SK-N-SH (cell line): Measurements from ENCODE around the gene LRRC25. TPM values are rescaled to one million over a fixed set of nuclear protein-coding genes. Genes with fewer than 3 reads are reported as not detected.

Experiments used
- CTCF ChIA-PET: fragments of 300-600, 350-600 bp; formaldehyde crosslinking; extraction: SDS; loops from one replicate; lab custom pipeline; 2021; lab: Yijun Ruan, JAX
- POLR2A ChIA-PET: fragments of 350-600 bp; sonication (Branson Sonifier 250); formaldehyde crosslinking; extraction: SDS; loops from one replicate; lab custom pipeline; 2020; ENCODE audit warnings: antibody characterized with exemption, inconsistent platforms; lab: Yijun Ruan, JAX
- DNase-seq: peaks from one replicate; pipeline ENCODE4 v3.0.0; 2012
- H2AFZ ChIP-seq: fragments of 200-600 bp; sonication (generic); 2 replicates; pipeline ENCODE4 v1.8.1; 2016; ENCODE audit warnings: antibody characterized with exemption, mild to moderate bottlenecking, low read depth
- H3F3A ChIP-seq: fragments of 200-600 bp; sonication (generic); replicated peaks from 2 replicates; pipeline ENCODE3; 2016; ENCODE audit warnings: antibody characterized with exemption, mild to moderate bottlenecking; ENCODE audit not compliant: insufficient read depth
- H3K27ac ChIP-seq, 2 experiments: fragments of 200-500 bp in 1 of 2; fragments of 200-600 bp in 1 of 2; sonication (Bioruptor generic) in 1 of 2; sonication (generic), shearing (Covaris generic) in 1 of 2; 2 replicates each; pipeline versions ENCODE4 v1.5.1 to v1.6.1; 2014 to 2016; ENCODE audit warnings: low read depth in 2 of 2, inconsistent platforms in 1 of 2, low read length in 1 of 2, mild to moderate bottlenecking in 1 of 2, mixed read lengths in 1 of 2
- H3K27me3 ChIP-seq: fragments of 200-600 bp; sonication (generic), shearing (Covaris generic); 2 replicates; pipeline ENCODE4 v1.6.1; 2016; ENCODE audit warnings: mixed run types; ENCODE audit not compliant: insufficient read depth
- H3K36me3 ChIP-seq, 2 experiments: fragments of 200-500 bp in 1 of 2; fragments of 200-600 bp in 1 of 2; sonication (Bioruptor generic) in 1 of 2; sonication (generic) in 1 of 2; replicated peaks in 1 of 2; 2 replicates each; pipeline versions ENCODE3 to v1.5.1; 2014 to 2016; ENCODE audit warnings: low read length in 1 of 2, mild to moderate bottlenecking in 1 of 2; ENCODE audit not compliant: insufficient read depth in 2 of 2, control insufficient read depth in 1 of 2
- H3K4me1 ChIP-seq, 2 experiments: fragments of 200-500 bp in 1 of 2; fragments of 200-600 bp in 1 of 2; sonication (Bioruptor generic) in 1 of 2; sonication (generic), shearing (Covaris generic) in 1 of 2; 2 replicates each; pipeline versions ENCODE4 v1.5.1 to v1.6.1; 2014 to 2016; ENCODE audit warnings: low read depth in 1 of 2, low read length in 1 of 2, mixed run types in 1 of 2; ENCODE audit not compliant: insufficient read depth in 2 of 2, control insufficient read depth in 1 of 2
- H3K4me2 ChIP-seq: fragments of 200-600 bp; sonication (generic), shearing (Covaris generic); 2 replicates; pipeline ENCODE4 v1.6.1; 2017; ENCODE audit warnings: mixed run types
- H3K4me3 ChIP-seq, 2 experiments: fragments of 200-500 bp in 1 of 2; fragments of 200-600 bp in 1 of 2; sonication (Bioruptor generic) in 1 of 2; sonication (generic), shearing (Covaris generic) in 1 of 2; 2 replicates each; pipeline versions ENCODE4 v1.5.1 to v1.8.1; 2014 to 2016; ENCODE audit warnings: low read depth in 2 of 2, inconsistent platforms in 1 of 2, low read length in 1 of 2, mild to moderate bottlenecking in 1 of 2, mixed read lengths in 1 of 2, moderate library complexity in 1 of 2
- H3K79me2 ChIP-seq: fragments of 200-600 bp; sonication (generic); 2 replicates; pipeline ENCODE4 v1.8.1; 2017; ENCODE audit warnings: mild to moderate bottlenecking; ENCODE audit not compliant: insufficient read depth
- H3K9ac ChIP-seq: fragments of 200-600 bp; sonication (generic); 2 replicates; pipeline ENCODE4 v1.6.1; 2017; ENCODE audit warnings: mixed run types
- H3K9me2 ChIP-seq: fragments of 200-600 bp; sonication (generic); 2 replicates; pipeline ENCODE4 v1.6.1; 2017; ENCODE audit warnings: mixed run types
- H3K9me3 ChIP-seq: fragments of 200-600 bp; sonication (generic); 2 replicates; pipeline ENCODE4 v1.6.1; 2017; ENCODE audit warnings: mixed run types, mild to moderate bottlenecking, moderate library complexity
- H4K20me1 ChIP-seq: fragments of 200-600 bp; sonication (generic); 2 replicates; pipeline ENCODE4 v1.6.1; 2017; ENCODE audit warnings: mild to moderate bottlenecking, mixed run types; ENCODE audit not compliant: insufficient read depth
- CHD2 ChIP-seq: fragments of 150-350 bp; IDR thresholded peaks from 2 replicates; pipeline ENCODE4 v1.6.1; 2018; ENCODE audit warnings: low read length; ENCODE audit not compliant: partially characterized antibody
- CTCF ChIP-seq: fragments of 200-600 bp; sonication (generic); IDR thresholded peaks from 2 replicates; pipeline ENCODE4 v1.6.1; 2017; ENCODE audit warnings: antibody characterized with exemption, mild to moderate bottlenecking, moderate library complexity
- EP300 ChIP-seq, 2 experiments: IDR thresholded peaks; 2 replicates each; pipeline versions ENCODE4 v1.4.0 to v1.6.1; 2012; ENCODE audit warnings: borderline replicate concordance in 1 of 2, low read depth in 1 of 2, low read length in 1 of 2
- FOXM1 ChIP-seq: IDR thresholded peaks from 2 replicates; pipeline ENCODE4 v1.4.0; 2012; ENCODE audit warnings: low read depth, mild to moderate bottlenecking
- IRF3 ChIP-seq: fragments of 150-350 bp; IDR thresholded peaks from 2 replicates; pipeline ENCODE4 v1.6.1; 2016; ENCODE audit warnings: mild to moderate bottlenecking, low read depth, low read length
- MAX ChIP-seq: IDR thresholded peaks from 2 replicates; pipeline ENCODE4 v1.4.0; 2012; ENCODE audit warnings: low read depth
- NFIC ChIP-seq: IDR thresholded peaks from 2 replicates; pipeline ENCODE4 v1.4.0; 2012; ENCODE audit warnings: borderline replicate concordance
- NRF1 ChIP-seq: IDR thresholded peaks from 2 replicates; pipeline ENCODE4 v1.6.1; 2012; ENCODE audit warnings: low read depth, mild to moderate bottlenecking, low read length
- REST ChIP-seq: IDR thresholded peaks from 2 replicates; pipeline ENCODE4 v1.6.1; 2012; ENCODE audit warnings: mild to moderate bottlenecking, low read depth, low read length, moderate library complexity
- RFX5 ChIP-seq: IDR thresholded peaks from 2 replicates; pipeline ENCODE4 v1.6.1; 2012; ENCODE audit warnings: mild to moderate bottlenecking, improper control_type of control experiment, low read length
- RXRA ChIP-seq: IDR thresholded peaks from 2 replicates; pipeline ENCODE4 v1.4.0; 2012; ENCODE audit warnings: low read depth, mild to moderate bottlenecking, borderline replicate concordance
- TCF12 ChIP-seq: IDR thresholded peaks from 2 replicates; pipeline ENCODE4 v1.4.0; 2012
- ZBTB33 ChIP-seq: IDR thresholded peaks from 2 replicates; pipeline ENCODE4 v1.4.0; 2012; ENCODE audit warnings: low read depth, borderline replicate concordance
- WGBS: methylation state at CpG from one replicate; pipeline ENCODE4 v1.1.6; 2017; ENCODE audit warnings: low lambda C conversion rate; 5-methylcytosine and 5-hydroxymethylcytosine counted together
- polyA plus RNA-seq, 3 experiments: library from polyadenylated mRNA; depleted of rRNA; stranded (reverse); fragments of >200 nt; gene quantifications; 2 replicates each; pipeline ENCODE4 v1.2.3, GENCODE V29; 2012

The LRRC25 gene
- polyA plus RNA-seq, 1 of the 3 experiments (the other 2 are of a cell fraction): not detected

- H3K4me1 ChIP-seq: peaks cover 0 to 8% of the 10 kb centered on the region in 2 experiments; a peak in 2 of 4 replicates
- POLR2A ChIA-PET: interaction anchor here (1.3 kb wide), 1 partner anchor 16 kb away, joined by 4 read pairs; no protein-coding TSS in a partner anchor
- no peaks in the 10 kb centered on the region for H3K79me2 ChIP-seq
- no peaks in the 10 kb centered on the region for H4K20me1 ChIP-seq
- H3K27me3 ChIP-seq: no peaks in the 10 kb centered on the region
- no peak overlapping the region for H3K9ac ChIP-seq
- CTCF ChIA-PET: interaction anchor here (0.6 to 4.2 kb wide), 6 partner anchors 8 to 458 kb away, joined by 3 to 22 read pairs (median 9); no protein-coding TSS in a partner anchor
- no peak overlapping the region for H3K4me2 ChIP-seq
- TF ChIP-seq IRF3: no peak
- no peak for TF ChIP-seq RFX5
- no peak for TF ChIP-seq REST
- TF ChIP-seq NRF1: no peak
- no peak for TF ChIP-seq FOXM1
- TF ChIP-seq CHD2: no peak
- TF ChIP-seq EP300 (IDR thresholded peaks at IDR 0.05; ENCODE audit: borderline replicate concordance in 1 of 2, low read depth in 1 of 2, low read length in 1 of 2): no peak
- TF ChIP-seq, all 33 proteins: peak for 0
- Histone ChIP-seq H3K4me3 (no peak overlapping the region), H3F3A (peaks cover 24% of the 10 kb centered on the region), H3K36me3 (no peaks in the 10 kb centered on the region), H3K9me2 (no peaks in the 10 kb centered on the region), H3K9me3 (no peaks in the 10 kb centered on the region), H2AFZ (no peak overlapping the region), H3K27ac (no peak overlapping the region)
- no peak for DNase-seq
- 96% methylated on average over 3 of the region's 3 CpGs for WGBS
Measured at GRCh38 chr19:18380843-18381242, 16.6 kb downstream of the LRRC25 start.

GRCh38 chr19:18379803-18380747, 17.3 kb downstream of the LRRC25 start:
- H3K9ac ChIP-seq: no peak overlapping the region
- POLR2A ChIA-PET: no interaction called here
- no peaks in the 10 kb centered on the region for H3K9me2 ChIP-seq
- peaks cover 31% of the 10 kb centered on the region for H3F3A ChIP-seq
- H3K9me3 ChIP-seq: no peaks in the 10 kb centered on the region
- no peaks in the 10 kb centered on the region for H4K20me1 ChIP-seq
- no peak overlapping the region for H3K4me2 ChIP-seq
- TF ChIP-seq MAX (peak; percentile 66), CTCF (no peak), NFIC (peak; percentile 35; the same call in 1 of the 2 replicates), RXRA (no peak), TCF12 (0 out of 2 replicates have a peak, but pooled peaks have one; percentile 15), ZBTB33 (no peak)
- TF ChIP-seq, all 33 proteins: peak for 3
- Histone ChIP-seq H2AFZ (peak overlapping the region; percentile 24; the same call in 1 of the 2 replicates), H3K36me3 (no peaks in the 10 kb centered on the region), H3K27ac (no peak overlapping the region), H3K4me1 (peaks cover 0 to 8% of the 10 kb centered on the region in 2 experiments; a peak in 2 of 4 replicates), H3K79me2 (no peaks in the 10 kb centered on the region), H3K27me3 (no peaks in the 10 kb centered on the region), H3K4me3 (no peak overlapping the region)
- DNase-seq: no peak
- 78% methylated on average over 20 of the region's 22 CpGs for WGBS
- CTCF ChIA-PET: interaction anchor here (1.0 to 4.2 kb wide), 5 partner anchors 9 to 100 kb away, joined by 4 to 22 read pairs (median 14); no protein-coding TSS in a partner anchor
